ENCODE measurements around the gene TNNC1.

TNNC1 gene

GRCh38 chr3:52468336-52468735, 14.5 kb upstream of the TNNC1 start:
- DNase-seq (ENCODE audit: low read depth), result peak; percentile 61
- no peak overlapping the region for H3K4me3 ChIP-seq (ENCODE audit: control insufficient read depth, low read depth, low read length)
- TF ChIP-seq CTCF (conservative IDR thresholded peaks at IDR 0.05; ENCODE audit: control insufficient read depth, insufficient read depth, low read depth, low read length), result no peak

GRCh38 chr3:52463416-52463815, 9.6 kb upstream of the TNNC1 start:
- no peak for DNase-seq (ENCODE audit: low read depth)
- no peak overlapping the region for H3K4me3 ChIP-seq (ENCODE audit: control insufficient read depth, low read depth, low read length)
- TF ChIP-seq CTCF (conservative IDR thresholded peaks at IDR 0.05; ENCODE audit: control insufficient read depth, insufficient read depth, low read depth, low read length), result no peak

- no peak overlapping the region for H3K4me3 ChIP-seq (ENCODE audit: control insufficient read depth, low read depth, low read length)
- no peak for DNase-seq (ENCODE audit: low read depth)
- no peak for TF ChIP-seq CTCF (conservative IDR thresholded peaks at IDR 0.05; ENCODE audit: control insufficient read depth, insufficient read depth, low read depth, low read length)
These were observed 8.0 kb upstream of the TNNC1 start for GRCh38 chr3:52461874-52462273.

- TF ChIP-seq CTCF (conservative IDR thresholded peaks at IDR 0.05; ENCODE audit: control insufficient read depth, insufficient read depth, low read depth, low read length), result no peak
- no peak for DNase-seq (ENCODE audit: low read depth)
- no peak overlapping the region for H3K4me3 ChIP-seq (ENCODE audit: control insufficient read depth, low read depth, low read length)
These were observed 5.1 kb upstream of the TNNC1 start for GRCh38 chr3:52458770-52459545.

- H3K4me3 ChIP-seq (ENCODE audit: control insufficient read depth, low read depth, low read length), result no peak overlapping the region
- TF ChIP-seq CTCF (conservative IDR thresholded peaks at IDR 0.05; ENCODE audit: control insufficient read depth, insufficient read depth, low read depth, low read length), result no peak
- DNase-seq (ENCODE audit: low read depth), result no peak
These were observed 4.4 kb upstream of the TNNC1 start for GRCh38 chr3:52458031-52458760.

- no peak for TF ChIP-seq CTCF (conservative IDR thresholded peaks at IDR 0.05; ENCODE audit: control insufficient read depth, insufficient read depth, low read depth, low read length)
- DNase-seq (ENCODE audit: low read depth), result no peak
- peak overlapping the region; percentile 86 for H3K4me3 ChIP-seq (ENCODE audit: control insufficient read depth, low read depth, low read length)
These were observed 3.0 kb upstream of the TNNC1 start for GRCh38 chr3:52456800-52457183.
